ENCODE results near the gene NCCRP1. TPM values are rescaled to one million over a fixed set of nuclear protein-coding genes. Genes with fewer than 3 reads are reported as not detected.

The NCCRP1 gene
- total RNA-seq, 4 donors from 2014 or later = 208 to 737 (median 262) TPM

- Histone ChIP-seq H3K4me1 (peaks cover 43 to 74% (median 46%) of the 10 kb centered on the region in 3 donors), H3K27me3 (no peaks in the 10 kb centered on the region), H3K4me3 (no peak overlapping the region), H3K9me3 (no peaks in the 10 kb centered on the region), H3K36me3 (no peaks in the 10 kb centered on the region), H3K27ac (peak overlapping the region; percentile 73 to 87 (median 80))
- DNase-seq = no peak
- no peak for TF ChIP-seq POLR2A (IDR thresholded peaks at IDR 0.05)
- TF ChIP-seq CTCF (IDR thresholded peaks at IDR 0.05) = peak in 3 of 6 experiments; percentile 16 to 33 (median 25)
- intact Hi-C loops (cut with DNase I) = no loop called here
- WGBS, 2 donors = 7 to 9% methylated on average over 7 to 8 of the region's 8 CpGs
Measured at GRCh38 chr19:39160523-39160861, 36.3 kb upstream of the NCCRP1 start.

- Histone ChIP-seq H3K27ac (peak overlapping the region; percentile 73 to 87 (median 80)), H3K9me3 (no peaks in the 10 kb centered on the region), H3K4me1 (peaks cover 42 to 74% (median 45%) of the 10 kb centered on the region in 3 donors), H3K27me3 (no peaks in the 10 kb centered on the region), H3K36me3 (no peaks in the 10 kb centered on the region), H3K4me3 (peak overlapping the region in 1 of 4 donors; percentile 0)
- intact Hi-C loops (cut with DNase I) = no loop called here
- DNase-seq = no peak
- 49 to 58% methylated on average over 12 of the region's 21 CpGs for WGBS, 2 donors
- TF ChIP-seq CTCF (IDR thresholded peaks at IDR 0.05) (no peak), POLR2A (IDR thresholded peaks at IDR 0.05) (no peak)
Measured at GRCh38 chr19:39160889-39161672, 35.7 kb upstream of the NCCRP1 start.

- TF ChIP-seq POLR2A (IDR thresholded peaks at IDR 0.05) (no peak), CTCF (IDR thresholded peaks at IDR 0.05) (no peak)
- H3K9me3 ChIP-seq = no peaks in the 10 kb centered on the region
- peaks cover 42 to 74% (median 45%) of the 10 kb centered on the region in 3 donors for H3K4me1 ChIP-seq
- 82 to 84% methylated on average over 15 of the region's 15 CpGs for WGBS, 2 donors
- intact Hi-C loops (cut with DNase I) = no loop called here
- no peaks in the 10 kb centered on the region for H3K36me3 ChIP-seq
- no peak overlapping the region for H3K27ac ChIP-seq
- DNase-seq = no peak
- H3K4me3 ChIP-seq = no peak overlapping the region
- H3K27me3 ChIP-seq = no peaks in the 10 kb centered on the region
Measured at GRCh38 chr19:39162441-39163043, 34.2 kb upstream of the NCCRP1 start.

GRCh38 chr19:39163621-39164020, 33.1 kb upstream of the NCCRP1 start:
- no peaks in the 10 kb centered on the region for H3K27me3 ChIP-seq
- H3K9me3 ChIP-seq = no peaks in the 10 kb centered on the region
- intact Hi-C loops (cut with DNase I) = no loop called here
- 86 to 89% methylated on average over 3 to 8 of the region's 9 CpGs for WGBS, 2 donors
- peaks cover 0 to 6% (median 0%) of the 10 kb centered on the region in 3 donors for H3K36me3 ChIP-seq
- TF ChIP-seq CTCF (IDR thresholded peaks at IDR 0.05) (no peak), POLR2A (IDR thresholded peaks at IDR 0.05) (no peak)
- H3K27ac ChIP-seq = no peak overlapping the region
- H3K4me3 ChIP-seq = no peak overlapping the region
- no peak for DNase-seq
- peaks cover 40 to 74% (median 43%) of the 10 kb centered on the region in 3 donors for H3K4me1 ChIP-seq

GRCh38 chr19:39164289-39164688, 32.5 kb upstream of the NCCRP1 start:
- intact Hi-C loops (cut with DNase I) = no loop called here
- Histone ChIP-seq H3K4me1 (peaks cover 40 to 72% (median 43%) of the 10 kb centered on the region in 3 donors), H3K27me3 (no peaks in the 10 kb centered on the region), H3K27ac (no peak overlapping the region), H3K9me3 (no peaks in the 10 kb centered on the region), H3K4me3 (no peak overlapping the region), H3K36me3 (peaks cover 0 to 12% (median 0%) of the 10 kb centered on the region in 3 donors)
- no peak for TF ChIP-seq CTCF (IDR thresholded peaks at IDR 0.05)
- TF ChIP-seq POLR2A (IDR thresholded peaks at IDR 0.05) = no peak
- WGBS, 2 donors = 86 to 93% methylated on average over 6 of the region's 6 CpGs
- no peak for DNase-seq
